CD4-positive, alpha-beta T cell treated with Interferon gamma for 1 hour (primary cell): ENCODE data around the gene GAL3ST1.
"Not testable (repeated sequence)": the region's sequence is repeated elsewhere in the genome, so short reads cannot be mapped to it uniquely, and the experiment has no call there.

ENCODE experiments used
- DNase-seq: peaks from one replicate; pipeline ENCODE4 v3.0.0-alpha.2; 2020

GAL3ST1 gene

GRCh38 chr22:30562366-30562765, 12.1 kb downstream of the GAL3ST1 start:
- DNase-seq: no peak

- no peak for DNase-seq
These were observed 12.9 kb downstream of the GAL3ST1 start for GRCh38 chr22:30561402-30562189.

DNA sequence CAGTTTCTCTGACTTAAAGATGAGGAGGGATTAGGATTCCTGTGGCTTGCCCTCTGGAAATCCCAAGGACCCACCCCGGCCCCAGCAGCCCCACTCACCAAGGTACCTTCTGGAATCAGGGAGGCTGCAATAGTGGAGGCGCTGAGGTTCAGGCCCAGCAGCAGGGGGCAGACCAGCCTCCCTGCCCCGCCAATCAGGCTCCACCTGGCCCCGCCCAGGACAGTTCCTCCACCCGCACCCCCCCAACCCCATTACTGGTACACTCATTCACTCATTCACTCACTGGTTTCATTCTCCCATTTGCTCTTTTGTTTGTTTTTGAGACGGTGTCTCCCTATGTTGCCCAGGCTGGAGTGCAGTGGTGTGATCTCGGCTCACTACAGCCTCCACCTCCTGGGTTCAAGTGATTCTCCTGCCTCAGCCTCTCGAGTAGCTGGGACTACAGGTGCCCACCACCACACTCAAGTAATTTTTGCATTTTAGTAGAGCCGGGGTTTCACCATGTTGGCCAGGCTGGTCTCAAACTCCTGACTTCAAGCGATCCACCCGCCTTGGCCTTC, 13.7 kb downstream of the GAL3ST1 start:
- DNase-seq: not testable (repeated sequence)

DNA sequence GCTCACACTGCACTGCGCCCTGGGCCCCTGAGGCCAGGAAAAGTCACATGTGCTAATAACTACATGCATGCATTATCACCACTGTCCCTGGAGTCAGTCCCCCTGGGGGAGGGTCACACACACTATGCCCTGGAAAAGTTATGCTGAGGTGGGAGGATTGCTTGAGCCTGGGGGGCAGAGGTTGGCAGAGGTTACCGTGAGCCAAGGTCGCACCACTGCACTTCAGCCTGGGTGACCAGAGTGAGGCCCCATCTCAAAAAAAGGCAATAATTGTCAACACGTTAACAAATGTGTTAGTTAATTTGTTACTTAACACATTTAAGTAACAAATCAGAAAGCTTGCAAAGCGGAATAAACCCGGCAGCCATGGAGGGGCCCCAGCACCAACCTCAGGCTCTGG, 14.6 kb downstream of the GAL3ST1 start:
- DNase-seq: no peak

DNA sequence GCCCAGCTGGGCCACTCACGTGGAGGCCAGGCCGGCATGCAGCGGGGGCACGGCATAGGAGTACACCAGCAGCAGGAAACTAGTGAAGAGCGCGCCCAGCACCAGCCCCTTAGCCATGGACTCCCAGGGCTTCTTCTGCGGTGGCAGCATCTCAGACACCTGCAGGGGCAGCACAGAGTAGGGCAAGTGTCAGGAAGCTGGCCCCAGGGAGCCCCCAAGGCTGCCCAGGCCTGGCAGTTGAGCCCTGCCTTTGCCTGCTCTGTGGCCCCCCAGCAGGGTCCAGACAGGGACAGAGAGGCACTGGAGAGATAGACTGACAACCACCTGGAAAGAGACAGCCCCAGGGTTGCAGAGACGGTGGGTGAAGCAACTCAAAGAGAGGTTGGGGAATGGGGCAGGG, 17.2 kb downstream of the GAL3ST1 start:
- no peak for DNase-seq

DNA sequence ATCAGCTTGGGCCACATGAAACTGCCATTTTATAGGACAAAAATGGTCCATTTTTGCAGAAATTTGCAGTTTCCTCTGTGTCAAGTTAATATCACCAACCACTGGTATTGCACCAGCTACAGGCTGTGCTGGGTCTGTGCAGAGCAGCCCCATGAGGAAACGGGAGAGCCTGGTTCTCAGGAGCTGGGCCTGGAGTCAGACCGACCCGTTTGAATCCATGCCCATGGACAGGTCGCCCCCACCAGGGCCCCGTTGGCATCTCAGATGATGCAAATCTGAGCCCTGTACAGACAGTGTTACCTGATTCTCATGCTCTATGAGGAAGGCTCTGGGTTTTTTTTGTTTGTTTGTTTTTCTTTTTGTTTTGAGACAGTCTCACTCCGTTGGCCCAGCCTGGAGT, 18.1 kb downstream of the GAL3ST1 start:
- no peak for DNase-seq

DNA sequence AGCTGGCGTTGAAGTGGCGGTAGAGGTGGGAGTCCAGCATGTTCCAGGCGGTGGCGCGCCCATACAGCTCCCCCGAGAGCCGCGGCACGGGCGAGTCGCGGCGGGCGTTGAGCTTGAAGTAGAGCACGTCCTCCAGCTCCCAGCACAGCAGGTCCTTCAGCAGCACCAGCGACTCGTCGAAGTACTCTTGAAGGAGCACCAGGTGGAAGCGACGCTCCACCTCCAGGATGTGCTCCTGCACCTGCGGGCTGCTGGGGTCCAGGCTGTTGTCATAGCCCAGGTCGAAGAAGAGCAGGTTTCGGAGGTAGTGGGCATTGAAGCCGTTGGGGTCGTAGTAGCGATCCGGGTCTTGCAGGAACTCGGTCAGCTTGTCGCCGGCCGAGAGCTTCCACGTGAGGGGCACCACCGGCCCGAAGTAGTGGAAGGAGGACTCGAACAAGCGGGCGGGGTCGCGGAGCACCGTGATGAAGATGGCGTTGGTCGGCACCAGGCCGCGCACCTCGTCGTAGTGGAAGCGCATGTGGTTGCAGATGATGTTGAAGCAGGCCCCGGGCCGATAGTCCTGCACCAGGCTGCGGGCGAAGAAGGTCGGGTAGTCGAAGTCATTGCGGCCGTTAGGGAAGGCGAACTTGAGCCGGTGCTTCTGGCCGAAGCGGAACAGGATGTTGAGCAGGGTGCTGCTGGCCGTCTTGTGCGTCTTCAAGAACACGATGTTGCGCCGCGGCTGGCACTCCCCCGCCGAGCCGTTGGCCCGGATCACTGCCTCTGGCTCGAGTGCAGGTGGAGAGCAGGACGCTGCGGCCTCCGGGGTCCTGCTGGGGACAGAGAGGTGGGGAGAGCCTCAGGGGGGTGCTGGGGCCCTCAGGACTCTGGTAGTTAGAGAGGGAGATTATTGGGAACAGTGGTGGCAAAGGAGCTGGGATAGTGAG, 18.9 kb downstream of the GAL3ST1 start:
- no peak for DNase-seq

- DNase-seq: no peak
These were observed 20.5 kb downstream of the GAL3ST1 start for GRCh38 chr22:30553971-30554370.

GRCh38 chr22:30552719-30553118, 21.7 kb downstream of the GAL3ST1 start:
- DNase-seq: no peak

GRCh38 chr22:30551813-30552212, 22.7 kb downstream of the GAL3ST1 start:
- not testable (repeated sequence) for DNase-seq

- no peak for DNase-seq
These were observed 27.3 kb downstream of the GAL3ST1 start for GRCh38 chr22:30547188-30547587.

GRCh38 chr22:30546616-30547015, 27.8 kb downstream of the GAL3ST1 start, which contains the start of gene SEC14L6:
SEC14L6 (minus strand) TSS chr22:30546741; CDS start chr22:30546682, 59 bp downstream.
- DNase-seq: no peak

GRCh38 chr22:30542811-30543188, 31.7 kb downstream of the GAL3ST1 start:
- DNase-seq: no peak

- no peak for DNase-seq
These were observed 32.3 kb downstream of the GAL3ST1 start for GRCh38 chr22:30541961-30542810.

GRCh38 chr22:30541511-30541910, 33.0 kb downstream of the GAL3ST1 start:
- DNase-seq: not testable (repeated sequence)

GRCh38 chr22:30539368-30539767, 35.1 kb downstream of the GAL3ST1 start:
- DNase-seq: no peak

DNA sequence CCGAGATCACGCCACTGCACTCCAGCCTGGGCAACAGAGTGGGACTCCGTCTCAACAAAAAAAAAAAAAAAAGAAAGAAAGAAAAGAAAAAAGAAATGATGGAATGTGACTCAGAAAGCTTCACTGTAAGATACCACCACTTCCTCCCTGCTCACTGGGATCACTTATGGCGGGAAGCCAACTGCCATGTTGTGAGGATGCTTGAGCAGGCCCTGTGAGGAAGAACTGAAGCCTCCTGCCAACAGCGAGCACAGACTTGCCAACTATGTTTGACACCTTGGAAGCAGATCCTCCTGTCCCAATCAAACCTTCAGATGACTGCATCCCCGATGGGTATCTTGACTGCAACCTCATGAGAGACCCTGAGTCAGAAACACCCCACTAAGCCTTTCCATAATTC, 36.2 kb downstream of the GAL3ST1 start:
- no peak for DNase-seq

DNA sequence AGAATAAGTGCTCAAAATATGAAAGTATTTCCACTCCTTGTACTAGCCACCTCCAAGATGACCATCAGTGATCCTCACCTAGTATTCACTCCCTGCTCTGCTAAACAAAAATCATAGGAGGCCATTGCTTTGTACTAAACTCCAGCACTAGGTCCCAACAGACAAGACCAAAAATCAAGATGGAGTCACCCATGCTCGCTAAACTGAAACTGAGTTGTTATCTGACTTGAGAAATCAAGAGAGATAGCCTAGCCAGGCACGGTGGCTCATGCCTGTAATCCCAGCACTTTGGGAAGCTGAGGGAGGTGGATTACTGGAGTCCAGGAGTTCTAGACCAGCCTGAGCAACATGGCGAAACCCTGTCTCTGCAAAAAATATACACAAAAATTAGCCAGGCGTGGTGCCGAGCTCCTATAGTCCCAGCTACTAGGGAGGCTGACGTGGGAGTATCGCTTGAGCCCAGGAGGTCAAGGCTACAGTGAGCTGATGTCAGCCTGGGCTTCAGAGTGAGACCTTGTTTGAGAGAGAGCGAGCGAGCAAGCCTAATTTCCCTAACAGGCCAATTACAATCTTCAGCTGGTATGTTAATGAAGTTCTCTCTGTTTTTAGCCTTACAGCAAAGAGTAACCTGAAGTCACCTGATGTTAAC, 37.3 kb downstream of the GAL3ST1 start:
- no peak for DNase-seq

DNA sequence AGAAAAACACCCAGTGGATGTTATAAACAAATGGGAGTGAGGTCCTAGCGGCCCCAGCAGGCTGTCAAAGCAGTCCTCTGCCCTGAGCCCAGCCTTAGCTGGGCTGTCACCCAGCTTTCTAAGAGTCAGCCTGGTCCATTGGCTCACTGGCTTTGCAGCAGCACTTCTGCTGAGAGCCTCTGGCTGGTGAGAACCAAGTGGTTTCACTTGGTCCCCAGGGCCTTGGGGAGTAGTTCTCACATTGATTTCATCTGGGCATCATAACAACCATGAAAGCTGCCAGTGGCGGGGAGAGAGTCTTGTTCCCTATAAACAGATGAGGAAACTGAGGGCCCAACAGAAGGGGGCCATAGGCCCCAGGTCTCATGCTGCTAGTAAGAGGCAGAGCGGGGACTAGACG, 39.3 kb downstream of the GAL3ST1 start:
- DNase-seq: no peak

- no peak for DNase-seq
These were observed 42.5 kb downstream of the GAL3ST1 start for GRCh38 chr22:30531651-30532608.

DNA sequence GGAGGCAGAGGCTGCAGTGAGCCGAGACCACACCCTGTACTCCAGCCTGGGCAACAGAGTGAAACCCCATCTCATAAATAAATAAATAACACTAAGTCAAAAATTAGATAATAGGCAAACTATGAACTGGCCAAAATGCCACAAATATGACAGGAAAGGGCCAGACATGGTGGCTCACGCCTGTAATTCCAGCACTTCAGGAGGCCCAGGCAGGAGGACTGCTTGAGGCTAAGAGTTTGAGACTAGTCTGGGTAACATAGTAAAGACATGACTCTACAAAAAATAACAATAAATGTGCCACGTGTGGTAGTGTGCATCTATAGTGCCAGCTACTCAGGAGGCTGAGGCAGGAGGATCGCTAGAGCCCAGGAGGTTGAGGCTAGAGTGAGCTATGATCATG, 47.8 kb downstream of the GAL3ST1 start:
- DNase-seq: no peak
